ENCODE measurements around the gene ADGRB3.
A peak's percentile ranks its signal among the peaks of the same experiment; 100 is the strongest.

The ADGRB3 gene

GRCh38 chr6:68634726-68635411, at the start of gene ADGRB3:
TSS of gene ADGRB3 (plus strand) at chr6:68635282. CDS start at chr6:68638676, 3,394 bp downstream.
- DNase-seq (ENCODE audit: low read depth), result peak; percentile 43

GRCh38 chr6:68593558-68593957, 41.5 kb upstream of the ADGRB3 start:
- DNase-seq (ENCODE audit: low read depth), result no peak

- no peak for DNase-seq (ENCODE audit: low read depth)
Measured at GRCh38 chr6:68597642-68598041, 37.4 kb upstream of the ADGRB3 start.

- DNase-seq (ENCODE audit: low read depth), result no peak
Measured at GRCh38 chr6:68615938-68616337, 19.1 kb upstream of the ADGRB3 start.

GRCh38 chr6:68625998-68626397, 9.1 kb upstream of the ADGRB3 start:
- DNase-seq (ENCODE audit: low read depth), result no peak

GRCh38 chr6:68628161-68628560, 6.9 kb upstream of the ADGRB3 start:
- DNase-seq (ENCODE audit: low read depth), result no peak

GRCh38 chr6:68632734-68633133, 2.3 kb upstream of the ADGRB3 start:
- no peak for DNase-seq (ENCODE audit: low read depth)

GRCh38 chr6:68633281-68633971, 1.7 kb upstream of the ADGRB3 start:
- no peak for DNase-seq (ENCODE audit: low read depth)

- no peak for DNase-seq (ENCODE audit: low read depth)
Measured at GRCh38 chr6:68633972-68634725, 933 bp upstream of the ADGRB3 start.

- DNase-seq (ENCODE audit: low read depth), result no peak
Measured at GRCh38 chr6:68635412-68635705, 277 bp downstream of the ADGRB3 start.

- DNase-seq (ENCODE audit: low read depth), result no peak
Measured at GRCh38 chr6:68635706-68636513, 828 bp downstream of the ADGRB3 start.

GRCh38 chr6:68636666-68637065, 1.6 kb downstream of the ADGRB3 start:
- DNase-seq (ENCODE audit: low read depth), result no peak

- DNase-seq (ENCODE audit: low read depth), result no peak
Measured at GRCh38 chr6:68637071-68637470, 2.0 kb downstream of the ADGRB3 start.

GRCh38 chr6:68637782-68638181, 2.7 kb downstream of the ADGRB3 start:
- DNase-seq (ENCODE audit: low read depth), result no peak

GRCh38 chr6:68638230-68638900, 3.3 kb downstream of the ADGRB3 start:
- peak; percentile 14 for DNase-seq (ENCODE audit: low read depth)

- DNase-seq (ENCODE audit: low read depth), result no peak
Measured at GRCh38 chr6:68639211-68639610, 4.1 kb downstream of the ADGRB3 start.

GRCh38 chr6:68639826-68640490, 4.9 kb downstream of the ADGRB3 start:
- no peak for DNase-seq (ENCODE audit: low read depth)

- DNase-seq (ENCODE audit: low read depth), result no peak
Measured at GRCh38 chr6:68640491-68640835, 5.4 kb downstream of the ADGRB3 start.

- no peak for DNase-seq (ENCODE audit: low read depth)
Measured at GRCh38 chr6:68641172-68641571, 6.1 kb downstream of the ADGRB3 start.

GRCh38 chr6:68642081-68642480, 7.0 kb downstream of the ADGRB3 start:
- no peak for DNase-seq (ENCODE audit: low read depth)

GRCh38 chr6:68642977-68643376, 7.9 kb downstream of the ADGRB3 start:
- DNase-seq (ENCODE audit: low read depth), result no peak
